ENCODE measurements around the gene FERMT2. TPM values are rescaled to one million over a fixed set of nuclear protein-coding genes. Genes with fewer than 3 reads are reported as not detected.

The FERMT2 gene
- total RNA-seq, 1 donor from 2014 or later, result 304 TPM

GRCh38 chr14:52833891-52834290 is 117.0 kb downstream of the FERMT2 start:
- Mint-ChIP-seq H3K4me3 (ENCODE audit: unreplicated experiment) (peak overlapping the region; percentile 33), H3K27me3 (ENCODE audit: unreplicated experiment) (no peaks in the 10 kb centered on the region), H3K36me3 (ENCODE audit: unreplicated experiment) (no peaks in the 10 kb centered on the region), H3K9me3 (ENCODE audit: unreplicated experiment) (no peaks in the 10 kb centered on the region), H3K27ac (ENCODE audit: unreplicated experiment) (peak overlapping the region; percentile 99), H3K4me1 (ENCODE audit: unreplicated experiment) (peaks cover 76% of the 10 kb centered on the region)
- no peak for TF ChIP-seq CTCF (IDR thresholded peaks at IDR 0.05)
- DNase-seq (ENCODE audit: extremely low spot score, unreplicated experiment), result no peak

- Mint-ChIP-seq H3K27me3 (ENCODE audit: unreplicated experiment) (no peaks in the 10 kb centered on the region), H3K27ac (ENCODE audit: unreplicated experiment) (peak overlapping the region; percentile 81), H3K9me3 (ENCODE audit: unreplicated experiment) (no peaks in the 10 kb centered on the region), H3K4me1 (ENCODE audit: unreplicated experiment) (peaks cover 62% of the 10 kb centered on the region), H3K4me3 (ENCODE audit: unreplicated experiment) (no peak overlapping the region), H3K36me3 (ENCODE audit: unreplicated experiment) (no peaks in the 10 kb centered on the region)
- DNase-seq (ENCODE audit: extremely low spot score, unreplicated experiment), result no peak
- no peak for TF ChIP-seq CTCF (IDR thresholded peaks at IDR 0.05)
Measured at GRCh38 chr14:52829527-52830185, 121.2 kb downstream of the FERMT2 start.

- no peak for DNase-seq (ENCODE audit: extremely low spot score, unreplicated experiment)
- Mint-ChIP-seq H3K27ac (ENCODE audit: unreplicated experiment) (no peak overlapping the region), H3K36me3 (ENCODE audit: unreplicated experiment) (no peaks in the 10 kb centered on the region), H3K4me1 (ENCODE audit: unreplicated experiment) (peaks cover 52% of the 10 kb centered on the region), H3K27me3 (ENCODE audit: unreplicated experiment) (no peaks in the 10 kb centered on the region), H3K9me3 (ENCODE audit: unreplicated experiment) (no peaks in the 10 kb centered on the region), H3K4me3 (ENCODE audit: unreplicated experiment) (no peak overlapping the region)
- TF ChIP-seq CTCF (IDR thresholded peaks at IDR 0.05), result no peak
Measured at GRCh38 chr14:52827426-52827825, 123.4 kb downstream of the FERMT2 start.

DNA sequence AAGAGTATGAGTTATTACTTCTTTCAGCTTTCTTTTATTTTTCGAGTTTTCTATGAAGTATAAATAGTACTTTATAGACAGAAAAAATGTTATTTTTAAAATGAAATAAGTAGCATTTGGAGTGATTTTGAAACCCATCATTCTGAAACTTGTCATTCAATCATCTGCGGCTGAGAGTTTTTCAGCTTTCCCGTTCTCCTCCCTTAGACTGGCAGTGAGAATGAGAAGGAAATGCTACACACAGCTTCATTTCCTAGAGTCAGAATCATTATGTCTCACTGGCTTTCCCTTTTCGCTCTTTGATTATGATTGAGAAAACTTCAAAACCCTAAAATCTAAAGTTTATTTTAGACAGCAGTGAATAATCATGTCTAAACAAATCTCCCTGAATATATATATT is 125.8 kb downstream of the FERMT2 start:
- no peak for TF ChIP-seq CTCF (IDR thresholded peaks at IDR 0.05)
- peaks cover 32% of the 10 kb centered on the region for H3K4me1 Mint-ChIP-seq (ENCODE audit: unreplicated experiment)
- H3K27me3 Mint-ChIP-seq (ENCODE audit: unreplicated experiment), result no peaks in the 10 kb centered on the region
- H3K4me3 Mint-ChIP-seq (ENCODE audit: unreplicated experiment), result no peak overlapping the region
- H3K9me3 Mint-ChIP-seq (ENCODE audit: unreplicated experiment), result no peaks in the 10 kb centered on the region
- no peak for DNase-seq (ENCODE audit: extremely low spot score, unreplicated experiment)
- no peaks in the 10 kb centered on the region for H3K36me3 Mint-ChIP-seq (ENCODE audit: unreplicated experiment)
- peak overlapping the region; percentile 74 for H3K27ac Mint-ChIP-seq (ENCODE audit: unreplicated experiment)

- peak overlapping the region; percentile 44 for H3K4me3 Mint-ChIP-seq (ENCODE audit: unreplicated experiment)
- no peak for DNase-seq (ENCODE audit: extremely low spot score, unreplicated experiment)
Measured at GRCh38 chr14:52824462-52824861, 126.4 kb downstream of the FERMT2 start.

More at GRCh38 chr14:52824462-52824861, 126.4 kb downstream of the FERMT2 start:
- Mint-ChIP-seq H3K27ac (ENCODE audit: unreplicated experiment) (peak overlapping the region; percentile 74), H3K36me3 (ENCODE audit: unreplicated experiment) (no peaks in the 10 kb centered on the region), H3K4me1 (ENCODE audit: unreplicated experiment) (peaks cover 27% of the 10 kb centered on the region), H3K9me3 (ENCODE audit: unreplicated experiment) (no peaks in the 10 kb centered on the region), H3K27me3 (ENCODE audit: unreplicated experiment) (no peaks in the 10 kb centered on the region)
- no peak for TF ChIP-seq CTCF (IDR thresholded peaks at IDR 0.05)
